Adipose tissue (tissue), 3 donors: ENCODE measurements around the gene PIK3AP1. TPM values are rescaled to one million over a fixed set of nuclear protein-coding genes. Genes with fewer than 3 reads are reported as not detected.
"Not testable (repeated sequence)": the region's sequence is repeated elsewhere in the genome, so short reads cannot be mapped to it uniquely, and the experiment has no call there.

Experiments used
- H3K27ac ChIP-seq: one replicate; pipeline ENCODE4 v1.5.1; 2013; ENCODE audit warnings: low read depth, low read length
- WGBS, 3 donors: extraction: QIAGEN DNeasy Blood & Tissue Kit; methylation state at CpG; one replicate each; pipeline ENCODE4 v1.1.7; 2013; 5-methylcytosine and 5-hydroxymethylcytosine counted together
- polyA plus RNA-seq, 3 donors: library from polyadenylated mRNA; stranded (reverse); fragments of 200-250 nt; gene quantifications; one replicate each; pipeline ENCODE4 v1.2.3, GENCODE V29; 2013
- donor health status: healthy with polysubstance abuse.
- donor health status: Bipolar disorder and iron deficiency.
- donor health status: healthy.

PIK3AP1 gene
- polyA plus RNA-seq, 3 donors = 4.4 to 9.7 (median 9.4) TPM

GRCh38 chr10:96577069-96577468, 143.2 kb downstream of the PIK3AP1 start:
- no peak overlapping the region for H3K27ac ChIP-seq
- WGBS, 3 donors = 36 to 97% (median 92%) methylated on average over 1 of the region's 1 CpG

- 50 to 56% (median 53%) methylated on average over 1 of the region's 1 CpG for WGBS, 3 donors
- no peak overlapping the region for H3K27ac ChIP-seq
These were observed 143.9 kb downstream of the PIK3AP1 start for GRCh38 chr10:96576277-96576980.

GRCh38 chr10:96574564-96574963, 145.8 kb downstream of the PIK3AP1 start:
- not testable (repeated sequence) for H3K27ac ChIP-seq
- 90 to 100% (median 98%) methylated on average over 2 of the region's 2 CpGs for WGBS, 3 donors

- no peak overlapping the region for H3K27ac ChIP-seq
- 56 to 90% (median 89%) methylated on average over 5 of the region's 5 CpGs for WGBS, 3 donors
These were observed 147.3 kb downstream of the PIK3AP1 start for GRCh38 chr10:96573036-96573435.

GRCh38 chr10:96570983-96571964, 149.0 kb downstream of the PIK3AP1 start:
- no peak overlapping the region for H3K27ac ChIP-seq
- WGBS, 3 donors = 53 to 83% (median 77%) methylated on average over 10 of the region's 10 CpGs

- 82 to 93% (median 88%) methylated on average over 6 of the region's 6 CpGs for WGBS, 3 donors
- no peak overlapping the region for H3K27ac ChIP-seq
These were observed 149.8 kb downstream of the PIK3AP1 start for GRCh38 chr10:96570511-96570910.

- 51 to 89% (median 73%) methylated on average over 1 of the region's 1 CpG for WGBS, 3 donors
These were observed 151.9 kb downstream of the PIK3AP1 start for GRCh38 chr10:96568402-96568801.

GRCh38 chr10:96565774-96566173, 154.5 kb downstream of the PIK3AP1 start:
- no peak overlapping the region for H3K27ac ChIP-seq
- WGBS, 3 donors = 44 to 57% (median 51%) methylated on average over 1 of the region's 1 CpG

More at GRCh38 chr10:96568402-96568801, 151.9 kb downstream of the PIK3AP1 start:
- H3K27ac ChIP-seq = no peak overlapping the region

- WGBS, 3 donors = 62 to 96% (median 87%) methylated on average over 3 of the region's 3 CpGs
- no peak overlapping the region for H3K27ac ChIP-seq
These were observed 159.1 kb downstream of the PIK3AP1 start for GRCh38 chr10:96560966-96561887.

GRCh38 chr10:96560489-96560888, 159.8 kb downstream of the PIK3AP1 start:
- no peak overlapping the region for H3K27ac ChIP-seq
- WGBS, 3 donors = 78 to 82% (median 80%) methylated on average over 2 of the region's 2 CpGs

GRCh38 chr10:96556003-96556402, 164.3 kb downstream of the PIK3AP1 start:
- WGBS, 3 donors = 26 to 83% (median 81%) methylated on average over 1 of the region's 1 CpG
- no peak overlapping the region for H3K27ac ChIP-seq

GRCh38 chr10:96555330-96555729, 165.0 kb downstream of the PIK3AP1 start:
- WGBS, 3 donors = 82 to 94% (median 94%) methylated on average over 3 of the region's 3 CpGs
- H3K27ac ChIP-seq = no peak overlapping the region

- 83 to 85% (median 85%) methylated on average over 5 of the region's 5 CpGs for WGBS, 3 donors
- no peak overlapping the region for H3K27ac ChIP-seq
These were observed 171.7 kb downstream of the PIK3AP1 start for GRCh38 chr10:96548589-96548988.

- 95 to 97% (median 97%) methylated on average over 10 of the region's 10 CpGs for WGBS, 3 donors
- H3K27ac ChIP-seq = not testable (repeated sequence)
These were observed 174.8 kb downstream of the PIK3AP1 start for GRCh38 chr10:96545558-96545957.

Other genes starting within 250 kb of the PIK3AP1 start
- gene TLL2, start 206.6 kb downstream of the PIK3AP1 start, polyA plus RNA-seq = under 1 TPM in 2 of 3 donors, not detected in 1; 0.09 to 0.32 TPM
- gene TM9SF3, start 133.5 kb downstream of the PIK3AP1 start, polyA plus RNA-seq = 10 to 100 TPM; 27.5 to 36.8 (median 36.1) TPM
- 1 to 10 TPM; 1.7 to 2.3 (median 2.3) TPM for gene LCOR, start 111.8 kb upstream of the PIK3AP1 start, polyA plus RNA-seq